ENCODE results near the gene WAC. TPM values are rescaled to one million over a fixed set of nuclear protein-coding genes. Genes with fewer than 3 reads are reported as not detected.

Gene WAC
- total and polyA plus RNA-seq, 12 donors: 23.6 to 143 (median 104) TPM

DNA sequence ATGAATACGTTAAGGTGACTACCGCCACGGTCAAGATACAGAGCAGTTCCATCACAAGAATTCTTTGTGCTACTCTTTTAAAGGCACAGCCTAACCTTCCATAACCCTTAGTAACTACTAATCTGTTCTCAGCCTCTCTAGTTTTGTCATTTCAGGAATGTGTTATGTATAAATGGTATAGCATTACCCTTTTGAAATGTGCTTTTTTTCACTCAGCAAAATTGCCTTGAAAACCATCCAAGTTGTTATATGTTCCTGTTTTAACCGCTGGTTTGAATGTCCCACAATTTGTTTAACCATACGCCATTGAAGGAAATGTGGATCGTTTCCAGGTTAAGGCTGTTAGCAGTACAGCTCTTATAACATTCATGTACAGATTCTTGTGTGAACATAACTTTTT is 32.0 kb downstream of the WAC start:
- TF ChIP-seq POLR2A (IDR thresholded peaks at IDR 0.05): no peak
- TF ChIP-seq, protein P1, sequence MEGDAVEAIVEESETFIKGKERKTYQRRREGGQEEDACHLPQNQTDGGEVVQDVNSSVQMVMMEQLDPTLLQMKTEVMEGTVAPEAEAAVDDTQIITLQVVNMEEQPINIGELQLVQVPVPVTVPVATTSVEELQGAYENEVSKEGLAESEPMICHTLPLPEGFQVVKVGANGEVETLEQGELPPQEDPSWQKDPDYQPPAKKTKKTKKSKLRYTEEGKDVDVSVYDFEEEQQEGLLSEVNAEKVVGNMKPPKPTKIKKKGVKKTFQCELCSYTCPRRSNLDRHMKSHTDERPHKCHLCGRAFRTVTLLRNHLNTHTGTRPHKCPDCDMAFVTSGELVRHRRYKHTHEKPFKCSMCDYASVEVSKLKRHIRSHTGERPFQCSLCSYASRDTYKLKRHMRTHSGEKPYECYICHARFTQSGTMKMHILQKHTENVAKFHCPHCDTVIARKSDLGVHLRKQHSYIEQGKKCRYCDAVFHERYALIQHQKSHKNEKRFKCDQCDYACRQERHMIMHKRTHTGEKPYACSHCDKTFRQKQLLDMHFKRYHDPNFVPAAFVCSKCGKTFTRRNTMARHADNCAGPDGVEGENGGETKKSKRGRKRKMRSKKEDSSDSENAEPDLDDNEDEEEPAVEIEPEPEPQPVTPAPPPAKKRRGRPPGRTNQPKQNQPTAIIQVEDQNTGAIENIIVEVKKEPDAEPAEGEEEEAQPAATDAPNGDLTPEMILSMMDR (IDR thresholded peaks at IDR 0.05): no peak
- 39 to 47% (median 46%) methylated on average over 6 of the region's 6 CpGs for WGBS, 4 donors
- no peaks in the 10 kb centered on the region for H3K9me3 ChIP-seq (replicated peaks in 1 of 3)
- intact Hi-C loops (cut with DNase I): no loop called here
- peaks cover 15 to 79% of the 10 kb centered on the region in 2 donors for H3K4me1 ChIP-seq (replicated peaks in 1 of 2)
- DNase-seq: no peak
- no peaks in the 10 kb centered on the region for H3K27me3 ChIP-seq
- H3K36me3 ChIP-seq (replicated peaks in 1 of 2): no peaks in the 10 kb centered on the region
- peak overlapping the region in 2 of 5 donors; percentile 1 to 4 for H3K27ac ChIP-seq
- no peak overlapping the region for H3K4me3 ChIP-seq

DNA sequence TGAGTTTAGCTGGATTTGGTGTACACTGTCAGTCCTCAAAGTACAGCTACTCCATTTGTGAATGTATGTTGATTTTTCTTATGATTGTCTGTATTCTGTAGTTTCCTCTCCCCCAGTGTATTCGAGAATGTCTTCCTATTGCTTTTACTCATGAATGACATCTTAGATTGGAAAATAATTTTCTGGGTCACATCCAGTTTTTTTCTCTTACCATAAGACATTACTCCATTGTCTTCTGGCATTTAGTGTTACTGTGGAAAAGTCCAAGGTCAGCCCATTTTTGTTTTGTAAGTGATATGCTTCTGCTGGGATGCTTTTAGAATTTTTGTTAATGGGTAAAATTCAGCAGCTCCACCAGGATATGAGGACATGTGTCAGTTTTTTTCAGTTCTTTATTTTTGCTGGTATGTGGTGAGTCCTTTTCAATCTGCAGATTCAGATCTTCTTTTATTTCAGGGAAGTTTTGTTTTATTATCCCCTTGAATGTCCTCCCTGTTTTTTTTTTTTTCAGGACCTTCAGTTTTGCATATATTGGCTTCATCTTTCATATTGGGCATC is 33.6 kb downstream of the WAC start:
- Histone ChIP-seq H3K27ac (peak overlapping the region in 3 of 5 donors; percentile 19 to 55 (median 42)), H3K4me1 (replicated peaks in 1 of 2) (peaks cover 15 to 73% of the 10 kb centered on the region in 2 donors), H3K36me3 (replicated peaks in 1 of 2) (no peaks in the 10 kb centered on the region), H3K9me3 (replicated peaks in 1 of 3) (no peaks in the 10 kb centered on the region), H3K4me3 (no peak overlapping the region), H3K27me3 (no peaks in the 10 kb centered on the region)
- TF ChIP-seq, protein P1 (IDR thresholded peaks at IDR 0.05): no peak
- no peak for TF ChIP-seq POLR2A (IDR thresholded peaks at IDR 0.05)
- DNase-seq: no peak
- intact Hi-C loops (cut with DNase I): no loop called here
- WGBS, 4 donors: 0 to 8% (median 3%) methylated on average over 1 of the region's 1 CpG

DNA sequence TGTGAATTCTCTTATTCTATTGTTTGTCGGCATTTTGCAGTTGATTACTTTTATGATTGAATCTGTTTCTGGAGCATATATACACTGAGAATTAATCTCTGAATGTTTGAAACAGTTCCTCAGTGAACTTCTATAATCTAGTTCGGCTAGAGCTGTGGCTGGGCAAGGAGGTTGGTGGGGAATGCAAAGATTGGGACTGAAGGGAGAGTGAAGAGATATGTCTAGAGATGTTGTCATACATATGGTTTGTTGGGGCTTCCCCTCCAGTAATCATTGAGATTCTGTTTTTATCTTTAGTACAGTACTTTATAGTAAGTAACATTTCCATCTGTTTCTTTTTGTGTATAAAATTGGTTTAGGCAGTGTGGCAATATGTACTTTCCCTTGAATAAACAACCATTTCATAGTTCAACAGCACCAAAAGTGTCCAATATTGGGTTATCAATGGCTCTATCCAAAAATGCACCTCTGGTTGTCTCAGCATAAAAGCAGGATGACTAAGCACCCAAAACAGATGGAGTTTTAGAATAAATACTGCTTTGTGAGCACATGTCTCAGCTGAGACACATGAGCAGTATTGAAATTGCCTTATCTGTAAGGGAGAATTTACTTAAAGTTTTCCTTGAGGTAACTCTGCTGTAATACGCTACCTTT is 36.7 kb downstream of the WAC start:
- Histone ChIP-seq H3K4me1 (replicated peaks in 1 of 2) (peaks cover 15 to 76% of the 10 kb centered on the region in 2 donors), H3K4me3 (no peak overlapping the region), H3K9me3 (replicated peaks in 1 of 3) (no peaks in the 10 kb centered on the region), H3K27ac (no peak overlapping the region), H3K27me3 (no peaks in the 10 kb centered on the region), H3K36me3 (replicated peaks in 1 of 2) (peaks cover 0 to 4% of the 10 kb centered on the region in 2 donors)
- TF ChIP-seq, protein P1 (IDR thresholded peaks at IDR 0.05): no peak
- no peak for TF ChIP-seq POLR2A (IDR thresholded peaks at IDR 0.05)
- 32 to 63% (median 40%) methylated on average over 3 of the region's 3 CpGs for WGBS, 4 donors
- intact Hi-C loops (cut with DNase I): no loop called here
- no peak for DNase-seq

DNA sequence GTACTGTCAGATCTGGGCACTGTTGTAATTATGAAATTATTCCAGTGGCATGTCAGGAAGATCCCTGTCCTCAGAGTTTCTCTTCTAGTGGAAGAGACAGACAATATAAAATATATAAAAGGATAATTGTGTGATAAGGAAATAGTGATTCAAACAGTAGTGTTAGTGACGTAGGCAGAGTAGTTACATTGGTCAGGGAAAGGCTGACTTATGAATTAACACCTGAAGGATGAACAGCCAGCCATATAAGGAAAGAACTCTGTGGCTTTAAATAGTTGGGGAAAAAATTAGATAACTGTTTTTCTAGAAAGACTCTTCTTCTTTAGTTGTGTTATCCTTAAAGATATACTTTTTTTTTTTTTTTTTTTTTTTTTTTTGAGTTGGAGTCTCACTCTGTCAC is 37.7 kb downstream of the WAC start:
- Histone ChIP-seq H3K36me3 (replicated peaks in 1 of 2) (peaks cover 0 to 4% of the 10 kb centered on the region in 2 donors), H3K27ac (no peak overlapping the region), H3K4me1 (replicated peaks in 1 of 2) (peaks cover 15 to 76% of the 10 kb centered on the region in 2 donors), H3K27me3 (no peaks in the 10 kb centered on the region), H3K9me3 (replicated peaks in 1 of 3) (no peaks in the 10 kb centered on the region), H3K4me3 (no peak overlapping the region)
- TF ChIP-seq, protein P1 (IDR thresholded peaks at IDR 0.05): no peak
- TF ChIP-seq POLR2A (IDR thresholded peaks at IDR 0.05): no peak
- intact Hi-C loops (cut with DNase I): no loop called here
- no peak for DNase-seq
- 46 to 61% (median 54%) methylated on average over 1 of the region's 1 CpG for WGBS, 4 donors
